ENCODE measurements around the gene TSEN2. TPM values are rescaled to one million over a fixed set of nuclear protein-coding genes. Genes with fewer than 3 reads are reported as not detected.

Gene TSEN2
- total RNA-seq, 1 donor from 2014 or later = 39.5 TPM

- FAIRE-seq = no peak
- DNase-seq (ENCODE audit: low spot score in 2 of 2) = no peak
Measured at GRCh38 chr3:12579456-12579855, 95.2 kb downstream of the TSEN2 start.

GRCh38 chr3:12579905-12580304, 95.6 kb downstream of the TSEN2 start:
- FAIRE-seq = no peak
- no peak for DNase-seq (ENCODE audit: low spot score in 2 of 2)

- FAIRE-seq (no peak), DNase-seq (ENCODE audit: low spot score in 2 of 2) (no peak)
Measured at GRCh38 chr3:12582730-12583129, 98.5 kb downstream of the TSEN2 start.

Small RNAs within 50 kb of the gene (small RNA-seq; reads per million reads assigned to genes)
- gene RF00017 (not detected), gene RNA5SP123 (not detected), gene RNU6-377P (not detected)

Other genes with a start within 250 kb of the TSEN2 start
- gene PPARG, start 195.4 kb upstream of the TSEN2 start, total RNA-seq = 1.2 TPM
- not detected for gene MKRN2OS, start 61.0 kb downstream of the TSEN2 start, total RNA-seq
- 35.5 TPM for gene MKRN2, start 72.6 kb downstream of the TSEN2 start, total RNA-seq
- 199 TPM for gene RAF1, start 179.6 kb downstream of the TSEN2 start, total RNA-seq